WTC11 (cell line): Measurements from ENCODE around the gene IBA57.
"Not testable (repeated sequence)": the region's sequence is repeated elsewhere in the genome, so short reads cannot be mapped to it uniquely, and the experiment has no call there.

ENCODE experiments used
- CTCF ChIP-seq: fragments of 200-600 bp; IDR thresholded peaks from 2 replicates; pipeline ENCODE4 v1.8.0; 2022; ENCODE audit warnings: antibody characterized with exemption
- ESRRA ChIP-seq: sonication (generic); formaldehyde crosslinking; IDR thresholded peaks from 2 replicates; pipeline ENCODE4 v1.8.1; 2022; ENCODE audit warnings: mild to moderate bottlenecking, missing genetic modification reagents, borderline replicate concordance
- IRF2 ChIP-seq: sonication (generic); formaldehyde crosslinking; IDR thresholded peaks from 2 replicates; pipeline ENCODE4 v1.8.0; 2022; ENCODE audit warnings: low read depth, missing genetic modification reagents, borderline replicate concordance
- KAT7 ChIP-seq: sonication (generic); formaldehyde crosslinking; IDR thresholded peaks from 2 replicates; pipeline ENCODE4 v1.8.1; 2023; ENCODE audit warnings: missing genetic modification reagents, mild to moderate bottlenecking, borderline replicate concordance
- SMAD4 ChIP-seq: sonication (generic); formaldehyde crosslinking; IDR thresholded peaks from 2 replicates; pipeline ENCODE4 v1.8.0; 2022; ENCODE audit warnings: mild to moderate bottlenecking, missing genetic modification reagents
- SP1 ChIP-seq: sonication (generic); formaldehyde crosslinking; conservative IDR thresholded peaks from 2 replicates; pipeline ENCODE4 v1.8.1; 2022; ENCODE audit warnings: missing genetic modification reagents
- STAT6 ChIP-seq: sonication (generic); formaldehyde crosslinking; conservative IDR thresholded peaks from 2 replicates; pipeline ENCODE4 v1.8.1; 2023; ENCODE audit warnings: mild to moderate bottlenecking, low read depth, missing genetic modification reagents, moderate library complexity
- TCF7 ChIP-seq: sonication (generic); formaldehyde crosslinking; IDR thresholded peaks from 2 replicates; pipeline ENCODE4 v1.8.0; 2022; ENCODE audit warnings: mild to moderate bottlenecking, low read depth, missing genetic modification reagents, moderate library complexity
- TEAD1 ChIP-seq: sonication (generic); formaldehyde crosslinking; IDR thresholded peaks from 2 replicates; pipeline ENCODE4 v1.8.0; 2022; ENCODE audit warnings: mild to moderate bottlenecking, missing genetic modification reagents
- USF2 ChIP-seq: sonication (generic); formaldehyde crosslinking; IDR thresholded peaks from 2 replicates; pipeline ENCODE4 v1.8.1; 2023; ENCODE audit warnings: mild to moderate bottlenecking, missing genetic modification reagents, moderate library complexity

GRCh38 chr1:228221097-228221496 lies 55.5 kb downstream of the IBA57 start:
- not testable (repeated sequence) for TF ChIP-seq IRF2 (CRISPR knock-in tag); CTCF; SMAD4 (CRISPR knock-in tag); KAT7 (CRISPR knock-in tag); TEAD1 (CRISPR knock-in tag); TCF7 (CRISPR knock-in tag); SP1 (CRISPR knock-in tag); STAT6; ESRRA (CRISPR knock-in tag); USF2 (CRISPR knock-in tag)
